Activated CD8-positive, alpha-beta memory T cell treated with anti-CD3 and anti-CD28 coated beads for 24 hours (primary cell): ENCODE results near the gene SHC2.

Experiments
- DNase-seq: peaks from one replicate; pipeline ENCODE4 v3.0.0-alpha.2; 2020

SHC2 gene

GRCh38 chr19:369256-369655 lies 91.6 kb downstream of the SHC2 start:
- no peak for DNase-seq

GRCh38 chr19:368630-369024 lies 92.2 kb downstream of the SHC2 start:
- no peak for DNase-seq

DNA sequence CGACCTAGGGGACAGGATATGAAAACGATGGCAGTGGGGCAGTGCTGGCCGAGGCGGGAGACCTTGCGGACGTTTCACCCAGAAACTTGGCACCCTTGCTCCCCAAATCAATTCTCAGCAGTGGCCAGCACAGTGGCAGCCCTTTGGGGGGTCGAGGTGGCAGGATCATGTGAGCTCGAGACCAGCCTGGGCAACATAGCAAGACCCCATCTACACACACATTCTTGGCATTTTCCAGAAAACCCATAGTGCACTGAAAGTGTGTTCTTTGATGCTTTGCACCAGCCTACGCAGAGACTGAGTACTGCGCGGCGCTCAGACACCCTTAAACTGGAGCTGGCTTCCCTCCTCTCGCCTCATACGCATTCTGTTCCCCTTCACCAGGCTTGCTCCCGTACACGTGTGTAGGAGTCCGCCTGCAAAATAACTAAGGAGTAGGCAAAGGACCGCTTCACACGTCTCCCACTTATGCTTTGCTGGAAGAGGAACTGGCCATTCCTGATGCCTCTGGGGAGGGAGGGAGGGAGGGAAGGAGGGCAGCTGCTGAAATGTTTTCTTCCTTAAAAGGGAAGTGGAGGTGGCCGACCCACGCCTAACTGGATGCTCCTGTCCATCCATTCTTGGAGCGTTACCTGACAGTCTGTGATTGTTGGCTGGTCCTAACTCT lies 92.7 kb downstream of the SHC2 start:
- DNase-seq = no peak

DNA sequence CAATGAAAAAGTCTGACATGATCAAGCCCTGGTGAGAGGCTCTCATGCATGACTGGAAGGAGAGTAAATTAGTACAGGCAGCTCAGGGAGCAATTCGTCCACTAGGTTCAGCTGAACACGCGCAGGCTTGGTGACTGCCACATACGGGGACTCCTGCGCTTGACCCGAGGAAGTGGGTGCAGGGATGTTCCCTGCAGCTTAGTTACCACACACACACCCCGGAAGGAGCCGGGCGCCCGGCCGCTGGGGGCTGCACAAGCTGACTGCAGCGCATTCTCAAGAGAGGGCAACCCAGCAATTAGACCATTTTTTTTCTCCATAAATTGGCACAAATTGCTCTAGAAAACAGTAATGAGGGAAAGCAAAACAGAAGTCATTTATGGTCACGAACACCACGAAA lies 93.3 kb downstream of the SHC2 start:
- no peak for DNase-seq

DNA sequence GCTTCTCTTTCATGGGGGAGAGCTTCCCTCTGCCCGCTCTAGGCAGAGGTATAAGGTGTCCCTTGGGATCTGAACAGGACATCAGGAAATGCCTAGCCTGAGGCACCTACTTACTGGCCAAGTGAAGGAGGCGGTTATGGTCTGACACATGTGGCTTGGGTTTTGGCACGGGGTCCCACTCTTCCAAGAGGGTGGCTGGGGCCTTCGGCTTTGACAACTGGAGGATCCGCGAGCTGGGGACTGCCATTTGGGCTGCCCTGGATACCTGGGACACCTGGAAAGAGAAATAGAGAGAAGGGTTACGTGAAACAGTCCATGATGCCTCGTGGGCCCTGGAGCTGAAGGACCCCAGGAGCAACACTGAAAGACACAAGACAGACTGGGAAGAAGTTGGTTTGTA lies 93.9 kb downstream of the SHC2 start:
- no peak for DNase-seq
